ENCODE measurements around the gene POLR1C.

POLR1C gene

DNA sequence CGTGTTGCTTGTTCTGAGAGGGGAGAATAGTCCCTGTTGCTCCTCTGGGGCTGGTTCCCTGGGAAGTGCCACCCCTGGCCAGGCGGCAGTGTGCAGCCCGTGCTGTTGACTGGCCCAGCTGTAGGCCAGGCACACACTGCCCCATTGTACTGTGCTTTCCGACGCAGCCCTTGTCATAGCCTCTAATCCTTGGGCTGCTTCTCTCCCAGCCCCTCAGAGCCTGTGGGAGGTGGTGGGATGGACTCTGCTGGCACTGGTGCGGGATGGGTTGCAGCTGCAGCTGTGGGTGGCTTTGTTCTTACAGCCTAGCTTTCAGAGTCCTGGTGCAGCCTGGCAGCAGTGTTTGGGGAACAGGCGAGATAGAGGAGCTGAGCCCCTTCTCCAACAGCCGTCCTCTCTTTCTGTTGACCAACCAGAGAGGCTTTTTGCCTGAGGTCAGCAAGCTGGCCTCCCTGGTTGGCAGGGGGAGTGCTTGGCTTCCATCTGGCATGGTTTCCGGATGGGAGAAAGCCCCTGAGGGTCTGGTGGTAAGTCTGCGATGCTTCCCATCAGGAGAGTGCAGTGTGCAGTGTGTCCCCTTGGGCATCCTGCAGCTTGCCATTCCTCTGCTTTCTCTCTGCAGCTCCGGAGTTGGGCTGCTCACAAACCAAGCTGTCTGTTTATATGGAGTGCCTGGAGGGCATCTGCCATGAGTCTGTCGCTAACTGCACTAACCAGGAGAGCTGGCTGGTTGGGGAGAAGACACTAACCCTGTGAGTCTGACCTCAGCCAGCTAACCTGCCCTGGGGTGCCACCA, 27.4 kb upstream of the POLR1C start:
- Histone ChIP-seq H3K79me2 (ENCODE audit: insufficient read depth, low read length) (no peaks in the 10 kb centered on the region; the same call in 1 of the 2 replicates), H3K9ac (ENCODE audit: low read length) (no peak overlapping the region), H3F3A (ENCODE audit: insufficient read depth) (no peaks in the 10 kb centered on the region), H3K36me3 (ENCODE audit: low read length) (no peaks in the 10 kb centered on the region), H3K27ac (ENCODE audit: low read depth, low read length) (no peak overlapping the region), H2AFZ (ENCODE audit: low read depth, low read length, severe bottlenecking) (no peak overlapping the region), H3K9me2 (replicated peaks; ENCODE audit: insufficient read depth, low read length) (no peaks in the 10 kb centered on the region), H4K20me1 (ENCODE audit: low read depth, low read length) (no peaks in the 10 kb centered on the region), H3K27me3 (ENCODE audit: low read length) (no peaks in the 10 kb centered on the region), H3K4me3 (ENCODE audit: insufficient read depth, low read length, poor library complexity, severe bottlenecking) (no peak overlapping the region), H3K4me2 (ENCODE audit: low read depth, low read length, poor library complexity, severe bottlenecking) (no peak overlapping the region), H3K9me3 (ENCODE audit: insufficient read depth, low read length) (no peaks in the 10 kb centered on the region)
- TF ChIP-seq EZH2phosphoT487 (conservative IDR thresholded peaks at IDR 0.05; ENCODE audit: low read length) = no peak
- TF ChIP-seq, protein P1, sequence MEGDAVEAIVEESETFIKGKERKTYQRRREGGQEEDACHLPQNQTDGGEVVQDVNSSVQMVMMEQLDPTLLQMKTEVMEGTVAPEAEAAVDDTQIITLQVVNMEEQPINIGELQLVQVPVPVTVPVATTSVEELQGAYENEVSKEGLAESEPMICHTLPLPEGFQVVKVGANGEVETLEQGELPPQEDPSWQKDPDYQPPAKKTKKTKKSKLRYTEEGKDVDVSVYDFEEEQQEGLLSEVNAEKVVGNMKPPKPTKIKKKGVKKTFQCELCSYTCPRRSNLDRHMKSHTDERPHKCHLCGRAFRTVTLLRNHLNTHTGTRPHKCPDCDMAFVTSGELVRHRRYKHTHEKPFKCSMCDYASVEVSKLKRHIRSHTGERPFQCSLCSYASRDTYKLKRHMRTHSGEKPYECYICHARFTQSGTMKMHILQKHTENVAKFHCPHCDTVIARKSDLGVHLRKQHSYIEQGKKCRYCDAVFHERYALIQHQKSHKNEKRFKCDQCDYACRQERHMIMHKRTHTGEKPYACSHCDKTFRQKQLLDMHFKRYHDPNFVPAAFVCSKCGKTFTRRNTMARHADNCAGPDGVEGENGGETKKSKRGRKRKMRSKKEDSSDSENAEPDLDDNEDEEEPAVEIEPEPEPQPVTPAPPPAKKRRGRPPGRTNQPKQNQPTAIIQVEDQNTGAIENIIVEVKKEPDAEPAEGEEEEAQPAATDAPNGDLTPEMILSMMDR (IDR thresholded peaks at IDR 0.05; ENCODE audit: insufficient read depth, low read length, poor library complexity, severe bottlenecking) = no peak

DNA sequence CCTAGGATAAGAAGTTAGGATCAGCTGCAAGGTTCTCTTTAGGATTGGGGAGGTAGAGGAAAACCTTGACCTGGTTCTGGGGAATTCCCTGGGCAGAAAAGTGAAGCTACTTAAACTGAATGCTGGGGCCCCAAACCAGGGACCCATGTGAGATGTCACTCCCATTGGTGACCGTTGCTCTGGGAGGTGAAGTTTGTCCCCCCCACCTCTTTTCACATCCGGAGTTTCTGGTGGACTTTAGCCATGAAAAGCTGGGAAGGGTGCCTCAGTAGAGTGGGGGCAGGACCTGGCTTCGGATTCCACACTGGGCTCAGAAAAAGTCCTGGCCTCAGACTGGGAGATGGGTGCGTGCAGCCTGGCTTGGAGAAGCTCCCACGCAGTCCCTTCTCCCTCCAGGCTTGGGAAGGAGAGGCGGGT, 26.4 kb upstream of the POLR1C start:
- Histone ChIP-seq H3K9ac (ENCODE audit: low read length) (no peak overlapping the region), H3K27ac (ENCODE audit: low read depth, low read length) (no peak overlapping the region), H3K36me3 (ENCODE audit: low read length) (no peaks in the 10 kb centered on the region), H3K9me2 (replicated peaks; ENCODE audit: insufficient read depth, low read length) (no peaks in the 10 kb centered on the region), H4K20me1 (ENCODE audit: low read depth, low read length) (no peaks in the 10 kb centered on the region), H3K4me3 (ENCODE audit: insufficient read depth, low read length, poor library complexity, severe bottlenecking) (no peak overlapping the region), H3F3A (ENCODE audit: insufficient read depth) (no peaks in the 10 kb centered on the region), H3K4me2 (ENCODE audit: low read depth, low read length, poor library complexity, severe bottlenecking) (no peak overlapping the region), H3K27me3 (ENCODE audit: low read length) (no peaks in the 10 kb centered on the region), H3K79me2 (ENCODE audit: insufficient read depth, low read length) (no peaks in the 10 kb centered on the region; the same call in 1 of the 2 replicates), H3K9me3 (ENCODE audit: insufficient read depth, low read length) (no peaks in the 10 kb centered on the region), H2AFZ (ENCODE audit: low read depth, low read length, severe bottlenecking) (no peak overlapping the region)
- TF ChIP-seq EZH2phosphoT487 (conservative IDR thresholded peaks at IDR 0.05; ENCODE audit: low read length) = no peak
- TF ChIP-seq, protein P1 (IDR thresholded peaks at IDR 0.05; ENCODE audit: insufficient read depth, low read length, poor library complexity, severe bottlenecking) = no peak

DNA sequence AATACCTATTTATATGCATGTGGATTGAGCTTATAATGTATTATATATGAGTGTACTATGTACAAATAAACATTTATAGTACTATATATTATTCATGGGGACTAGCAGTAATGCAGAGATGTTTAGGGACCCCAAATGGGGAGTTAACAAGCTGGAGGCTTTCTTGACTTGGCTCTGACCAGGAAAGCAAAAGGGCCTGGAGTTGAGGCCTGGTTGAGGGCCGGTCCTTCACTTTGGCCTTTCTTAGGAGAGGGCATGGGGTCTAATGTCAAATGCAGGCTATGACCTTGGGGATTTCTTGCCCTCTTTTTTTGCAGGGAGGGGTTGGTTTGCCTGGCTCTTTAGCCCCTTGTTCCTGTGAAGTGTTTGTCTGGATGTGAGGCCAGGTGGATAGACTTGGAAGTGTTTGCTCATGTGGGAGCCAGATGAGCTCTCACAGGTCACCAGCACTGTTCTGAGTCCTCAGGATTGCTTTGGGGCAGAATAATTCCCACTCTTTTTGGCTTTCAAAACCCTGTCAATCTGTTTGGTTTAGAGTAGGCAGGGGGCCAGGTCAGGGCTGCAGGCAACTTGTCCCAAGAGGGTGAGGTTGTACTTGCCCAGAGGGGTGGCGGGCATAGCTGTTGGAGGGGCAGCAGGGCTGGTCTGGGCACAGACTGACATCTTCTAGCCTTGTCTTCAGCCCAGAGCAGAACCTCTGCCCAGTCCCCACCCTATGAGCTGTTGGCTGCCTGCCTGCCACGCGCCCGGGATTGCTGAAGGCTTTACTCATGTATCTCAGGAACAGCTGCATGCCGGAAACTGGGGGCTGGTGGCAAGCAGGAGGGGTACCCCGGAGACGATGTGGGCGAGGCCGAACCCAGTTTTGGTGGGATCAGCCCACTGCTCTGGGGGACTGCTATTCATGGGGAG, 24.9 kb upstream of the POLR1C start:
- H3K9ac ChIP-seq (ENCODE audit: low read length) = no peak overlapping the region
- no peak overlapping the region for H3K4me2 ChIP-seq (ENCODE audit: low read depth, low read length, poor library complexity, severe bottlenecking)
- no peak overlapping the region for H3K27ac ChIP-seq (ENCODE audit: low read depth, low read length)

More for the DNA sequence above, 24.9 kb upstream of the POLR1C start:
- Histone ChIP-seq H3K79me2 (ENCODE audit: insufficient read depth, low read length) (no peaks in the 10 kb centered on the region; the same call in 1 of the 2 replicates), H3F3A (ENCODE audit: insufficient read depth) (no peaks in the 10 kb centered on the region), H3K27me3 (ENCODE audit: low read length) (no peaks in the 10 kb centered on the region), H4K20me1 (ENCODE audit: low read depth, low read length) (no peaks in the 10 kb centered on the region), H3K9me3 (ENCODE audit: insufficient read depth, low read length) (no peaks in the 10 kb centered on the region), H3K9me2 (replicated peaks; ENCODE audit: insufficient read depth, low read length) (no peaks in the 10 kb centered on the region), H3K36me3 (ENCODE audit: low read length) (no peaks in the 10 kb centered on the region), H2AFZ (ENCODE audit: low read depth, low read length, severe bottlenecking) (no peak overlapping the region), H3K4me3 (ENCODE audit: insufficient read depth, low read length, poor library complexity, severe bottlenecking) (no peak overlapping the region)
- TF ChIP-seq, protein P1 (IDR thresholded peaks at IDR 0.05; ENCODE audit: insufficient read depth, low read length, poor library complexity, severe bottlenecking) = no peak
- no peak for TF ChIP-seq EZH2phosphoT487 (conservative IDR thresholded peaks at IDR 0.05; ENCODE audit: low read length)
